HepG2 (cell line): ENCODE results near the gene TBXA2R. TPM values are rescaled to one million over a fixed set of nuclear protein-coding genes. Genes with fewer than 3 reads are reported as not detected.

Source experiments
- ARID5B ChIP-seq: IDR thresholded peaks from 2 replicates; pipeline ENCODE4 v1.4.0; 2020; ENCODE audit warnings: mild to moderate bottlenecking, missing genetic modification reagents
- ATAD3A ChIP-seq: sonication (generic); formaldehyde crosslinking; IDR thresholded peaks from 2 replicates; pipeline ENCODE4 v1.4.0; 2020; ENCODE audit warnings: missing genetic modification reagents
- ATF5 ChIP-seq: sonication (generic); formaldehyde crosslinking; IDR thresholded peaks from 2 replicates; pipeline ENCODE4 v1.4.0; 2020; ENCODE audit warnings: mild to moderate bottlenecking, low read depth, missing genetic modification reagents
- GPBP1L1 ChIP-seq: sonication (generic); formaldehyde crosslinking; IDR thresholded peaks from 2 replicates; pipeline ENCODE4 v1.5.0; 2020; ENCODE audit warnings: mild to moderate bottlenecking, missing genetic modification reagents
- GTF3A ChIP-seq: sonication (generic); formaldehyde crosslinking; conservative IDR thresholded peaks from 2 replicates; pipeline ENCODE4 v1.4.0; 2020; ENCODE audit warnings: mild to moderate bottlenecking, missing genetic modification reagents
- KDM1A ChIP-seq: IDR thresholded peaks from 2 replicates; pipeline ENCODE4 v1.6.1; 2016; ENCODE audit warnings: missing compliant biosample characterization
- MTF1 ChIP-seq: sonication (generic); formaldehyde crosslinking; IDR thresholded peaks from 2 replicates; pipeline ENCODE4 v1.5.0; 2020; ENCODE audit warnings: missing genetic modification reagents
- NR2F1 ChIP-seq, 2 experiments: fragments of 450-650 bp in 1 of 2; formaldehyde crosslinking in 1 of 2; IDR thresholded peaks; 2 replicates each; pipeline versions ENCODE4 v1.5.0 to v1.6.1; 2016 to 2020; ENCODE audit warnings: mild to moderate bottlenecking in 1 of 2, missing compliant biosample characterization in 1 of 2, missing genetic modification reagents in 1 of 2, moderate library complexity in 1 of 2
- PCBP1 ChIP-seq: fragments of 200-400 bp; formaldehyde crosslinking; IDR thresholded peaks from 2 replicates; pipeline ENCODE4 v1.6.1; 2017; ENCODE audit warnings: mild to moderate bottlenecking, low read depth, low read length, borderline replicate concordance
- ZNF446 ChIP-seq: sonication (generic); formaldehyde crosslinking; IDR thresholded peaks from 2 replicates; pipeline ENCODE4 v1.5.0; 2020; ENCODE audit warnings: mild to moderate bottlenecking, missing genetic modification reagents
- ZNF563 ChIP-seq: sonication (generic); formaldehyde crosslinking; IDR thresholded peaks from 2 replicates; pipeline ENCODE4 v1.8.0; 2022; ENCODE audit warnings: mild to moderate bottlenecking, moderate library complexity, missing genetic modification reagents
- ZNF577 ChIP-seq: sonication (generic); formaldehyde crosslinking; IDR thresholded peaks from 2 replicates; pipeline ENCODE4 v1.4.0; 2020; ENCODE audit warnings: mild to moderate bottlenecking, low read depth, missing genetic modification reagents, borderline replicate concordance
- ZNF670 ChIP-seq: sonication (generic); formaldehyde crosslinking; IDR thresholded peaks from 2 replicates; pipeline ENCODE4 v1.8.0; 2022; ENCODE audit warnings: mild to moderate bottlenecking, missing genetic modification reagents, borderline replicate concordance
- ZNF775 ChIP-seq: sonication (generic); formaldehyde crosslinking; IDR thresholded peaks from 2 replicates; pipeline ENCODE4 v1.4.0; 2020; ENCODE audit warnings: missing genetic modification reagents, mild to moderate bottlenecking, moderate library complexity, borderline replicate concordance
- ZNF782 ChIP-seq: sonication (generic); formaldehyde crosslinking; IDR thresholded peaks from 2 replicates; pipeline ENCODE4 v1.4.0; 2020; ENCODE audit warnings: missing genetic modification reagents, mild to moderate bottlenecking, borderline replicate concordance
- polyA plus RNA-seq, 8 experiments: library from polyadenylated mRNA; depleted of rRNA in 3 of 8; stranded (reverse) in 7 of 8; unstranded in 1 of 8; fragments of >200 nt; fragmentation: Illumina TruSeq in 4 of 8; extraction: Trizol in 4 of 8; gene quantifications; 2 replicates each; pipeline versions ENCODE4 v1.2.1 to v1.2.3, GENCODE V29; 2011 to 2016; ENCODE audit warnings: low read depth in 4 of 8, missing spikeins in 1 of 8, mixed read lengths in 1 of 8; ENCODE audit not compliant: insufficient read depth in 1 of 8
- total RNA-seq, 5 experiments: library from RNA; depleted of rRNA; stranded (reverse); fragments of >200 nt; fragmentation: Illumina TruSeq; extraction: Trizol; gene quantifications; 2 replicates each; pipeline ENCODE4 v1.2.3, GENCODE V29; 2016; ENCODE audit warnings: low read depth in 1 of 5
- TF ChIP-seq, protein P1 (sequence below): sonication (generic); formaldehyde crosslinking; IDR thresholded peaks from 2 replicates; pipeline ENCODE4 v1.5.0; 2020; ENCODE audit warnings: mild to moderate bottlenecking, missing genetic modification reagents
- TF ChIP-seq, protein P2 (sequence below): IDR thresholded peaks from 2 replicates; pipeline ENCODE4 v1.6.1; 2016; ENCODE audit warnings: mild to moderate bottlenecking
- TF ChIP-seq, protein P3 (sequence below): IDR thresholded peaks from 2 replicates; pipeline ENCODE4 v1.6.1; 2016; ENCODE audit warnings: low read depth, borderline replicate concordance

Gene TBXA2R
- total and polyA plus RNA-seq, 2 of the 13 experiments (the other 11 are each of a cell fraction or from before 2014, with no cell fraction given): 0.09 TPM; not detected in 1

DNA sequence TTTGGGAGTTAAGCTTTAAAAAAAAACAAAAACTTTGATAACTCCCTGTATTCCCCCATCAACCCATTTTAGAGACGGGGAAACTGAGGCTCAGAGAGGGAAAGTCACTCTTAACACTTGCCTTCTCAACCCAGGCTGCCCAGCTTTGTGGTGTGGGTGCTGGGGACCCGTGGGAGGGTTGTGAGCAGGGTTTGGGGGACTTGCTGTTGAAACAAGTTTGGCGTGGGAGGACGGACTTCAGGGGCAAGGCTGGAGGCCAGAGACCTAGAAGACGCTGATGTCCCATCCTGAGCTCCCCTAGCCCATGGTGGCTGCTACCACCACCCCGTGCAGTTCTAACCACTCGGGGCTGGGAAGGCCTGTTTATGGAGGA, 20.7 kb upstream of the TBXA2R start (continued):
- TF ChIP-seq, protein P1, sequence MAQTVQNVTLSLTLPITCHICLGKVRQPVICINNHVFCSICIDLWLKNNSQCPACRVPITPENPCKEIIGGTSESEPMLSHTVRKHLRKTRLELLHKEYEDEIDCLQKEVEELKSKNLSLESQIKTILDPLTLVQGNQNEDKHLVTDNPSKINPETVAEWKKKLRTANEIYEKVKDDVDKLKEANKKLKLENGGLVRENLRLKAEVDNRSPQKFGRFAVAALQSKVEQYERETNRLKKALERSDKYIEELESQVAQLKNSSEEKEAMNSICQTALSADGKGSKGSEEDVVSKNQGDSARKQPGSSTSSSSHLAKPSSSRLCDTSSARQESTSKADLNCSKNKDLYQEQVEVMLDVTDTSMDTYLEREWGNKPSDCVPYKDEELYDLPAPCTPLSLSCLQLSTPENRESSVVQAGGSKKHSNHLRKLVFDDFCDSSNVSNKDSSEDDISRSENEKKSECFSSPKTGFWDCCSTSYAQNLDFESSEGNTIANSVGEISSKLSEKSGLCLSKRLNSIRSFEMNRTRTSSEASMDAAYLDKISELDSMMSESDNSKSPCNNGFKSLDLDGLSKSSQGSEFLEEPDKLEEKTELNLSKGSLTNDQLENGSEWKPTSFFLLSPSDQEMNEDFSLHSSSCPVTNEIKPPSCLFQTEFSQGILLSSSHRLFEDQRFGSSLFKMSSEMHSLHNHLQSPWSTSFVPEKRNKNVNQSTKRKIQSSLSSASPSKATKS (CRISPR knock-in tag): no peak
- TF ChIP-seq MTF1 (CRISPR knock-in tag) (no peak), ATF5 (CRISPR knock-in tag) (no peak), ZNF782 (CRISPR knock-in tag) (no peak), ZNF670 (CRISPR knock-in tag) (no peak), ZNF775 (CRISPR knock-in tag) (no peak), GPBP1L1 (CRISPR knock-in tag) (no peak), ZNF577 (CRISPR knock-in tag) (no peak), ATAD3A (CRISPR knock-in tag) (no peak), ZNF563 (no peak), ARID5B (CRISPR knock-in tag) (no peak), GTF3A (CRISPR knock-in tag) (no peak), KDM1A (peak; percentile 92), NR2F1 (CRISPR knock-in tag; IDR thresholded peaks at IDR 0.05) (peak in 1 of 2 experiments; percentile 22; a peak in 1 of 4 replicates), PCBP1 (no peak), ZNF446 (no peak)
- TF ChIP-seq, protein P2, sequence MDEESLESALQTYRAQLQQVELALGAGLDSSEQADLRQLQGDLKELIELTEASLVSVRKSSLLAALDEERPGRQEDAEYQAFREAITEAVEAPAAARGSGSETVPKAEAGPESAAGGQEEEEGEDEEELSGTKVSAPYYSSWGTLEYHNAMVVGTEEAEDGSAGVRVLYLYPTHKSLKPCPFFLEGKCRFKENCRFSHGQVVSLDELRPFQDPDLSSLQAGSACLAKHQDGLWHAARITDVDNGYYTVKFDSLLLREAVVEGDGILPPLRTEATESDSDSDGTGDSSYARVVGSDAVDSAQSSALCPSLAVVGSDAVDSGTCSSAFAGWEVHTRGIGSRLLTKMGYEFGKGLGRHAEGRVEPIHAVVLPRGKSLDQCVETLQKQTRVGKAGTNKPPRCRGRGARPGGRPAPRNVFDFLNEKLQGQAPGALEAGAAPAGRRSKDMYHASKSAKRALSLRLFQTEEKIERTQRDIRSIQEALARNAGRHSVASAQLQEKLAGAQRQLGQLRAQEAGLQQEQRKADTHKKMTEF (CRISPR knock-in tag): no peak
- TF ChIP-seq, protein P3, sequence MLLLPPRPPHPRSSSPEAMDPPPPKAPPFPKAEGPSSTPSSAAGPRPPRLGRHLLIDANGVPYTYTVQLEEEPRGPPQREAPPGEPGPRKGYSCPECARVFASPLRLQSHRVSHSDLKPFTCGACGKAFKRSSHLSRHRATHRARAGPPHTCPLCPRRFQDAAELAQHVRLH: no peak
